Measurements from ENCODE around the gene EEF2K. TPM values are rescaled to one million over a fixed set of nuclear protein-coding genes. Genes with fewer than 3 reads are reported as not detected.
A peak's percentile ranks its signal among the peaks of the same experiment; 100 is the strongest.

The EEF2K gene
- total RNA-seq, result 28.1 TPM
- 2.8 TPM for polyA plus RNA-seq (ENCODE audit: insufficient read depth, low read depth, low replicate concordance)
- long read RNA-seq, donor 1, result 0 reads
- long read RNA-seq, donor 2, result 0 reads
- long read RNA-seq, donor 3, full-length matches to known transcripts, result 1 of 1 reads
- long read RNA-seq, donor 3, partial matches to known transcripts, result 0 of 1 reads
- long read RNA-seq, donor 3, other reads (novel, unspliced or antisense), result 0 of 1 reads
- long read RNA-seq, donor 4, result 0 reads
- long read RNA-seq, donor 5, result 0 reads
- long read RNA-seq, donor 6, result 0 reads
- long read RNA-seq, donor 7, full-length matches to known transcripts, result 2 of 12 reads
- long read RNA-seq, donor 7, partial matches to known transcripts, result 6 of 12 reads
- long read RNA-seq, donor 7, other reads (novel, unspliced or antisense), result 4 of 12 reads
- long read RNA-seq, donor 8, full-length matches to known transcripts, result 1 of 1 reads
- long read RNA-seq, donor 8, partial matches to known transcripts, result 0 of 1 reads
- long read RNA-seq, donor 8, other reads (novel, unspliced or antisense), result 0 of 1 reads
- long read RNA-seq, donor 9, result 0 reads
- long read RNA-seq, donor 10, full-length matches to known transcripts, result 1 of 1 reads
- long read RNA-seq, donor 10, partial matches to known transcripts, result 0 of 1 reads
- long read RNA-seq, donor 10, other reads (novel, unspliced or antisense), result 0 of 1 reads

GRCh38 chr16:22206013-22206841 is at the start of gene EEF2K:
Gene EEF2K (plus strand): TSS chr16:22206278. CDS start chr16:22225730, 19,452 bp downstream.
- peak; percentile 95 to 98 (median 97) for DNase-seq

GRCh38 chr16:22161401-22161800 is 44.7 kb upstream of the EEF2K start:
- Histone ChIP-seq H3K27me3 (ENCODE audit: control insufficient read depth, insufficient read depth, low read length) (peaks cover 5% of the 10 kb centered on the region), H3K4me3 (ENCODE audit: low read length in 3 of 3) (no peak overlapping the region), H3K36me3 (ENCODE audit: control insufficient read depth in 2 of 3, insufficient read depth in 3 of 3, low read length in 3 of 3) (no peaks in the 10 kb centered on the region), H3K9ac (ENCODE audit: low read length in 3 of 3) (no peak overlapping the region), H3K27ac (ENCODE audit: low read depth in 2 of 2, low read length in 2 of 2) (no peak overlapping the region), H3K4me1 (ENCODE audit: control insufficient read depth in 2 of 3, insufficient read depth in 2 of 3, low read depth in 1 of 3, low read length in 3 of 3) (no peaks in the 10 kb centered on the region), H3K9me3 (ENCODE audit: control insufficient read depth in 2 of 3, insufficient read depth in 1 of 3, low read length in 3 of 3) (no peaks in the 10 kb centered on the region)
- no peak for TF ChIP-seq CTCF (IDR thresholded peaks at IDR 0.05; ENCODE audit: borderline replicate concordance, extremely low read depth, insufficient read depth)
- intact Hi-C loops (cut with DNase I), result no loop called here
- no peak for FAIRE-seq
- DNase-seq, result no peak

More at GRCh38 chr16:22206013-22206841, at the start of gene EEF2K:
- H3K4me1 ChIP-seq (ENCODE audit: control insufficient read depth in 2 of 3, insufficient read depth in 2 of 3, low read depth in 1 of 3, low read length in 3 of 3), result peaks cover 0 to 4% (median 3%) of the 10 kb centered on the region in 3 donors
- peak within 1 kb of the TSS; percentile 48 to 65 (median 65) for H3K4me3 ChIP-seq (ENCODE audit: low read length in 3 of 3)
- no peak for FAIRE-seq
- peak within 1 kb of the TSS; percentile 54 to 76 (median 57) for H3K9ac ChIP-seq (ENCODE audit: low read length in 3 of 3)
- no peaks in the 10 kb centered on the region for H3K9me3 ChIP-seq (ENCODE audit: control insufficient read depth in 2 of 3, insufficient read depth in 1 of 3, low read length in 3 of 3)
- peak; percentile 82 for TF ChIP-seq CTCF (IDR thresholded peaks at IDR 0.05; ENCODE audit: borderline replicate concordance, extremely low read depth, insufficient read depth)
- intact Hi-C loops (cut with DNase I), result no loop called here
- peak within 1 kb of the TSS; percentile 77 to 89 for H3K27ac ChIP-seq (ENCODE audit: low read depth in 2 of 2, low read length in 2 of 2)
- no peaks in the 10 kb centered on the region for H3K36me3 ChIP-seq (ENCODE audit: control insufficient read depth in 2 of 3, insufficient read depth in 3 of 3, low read length in 3 of 3)
- no peaks in the 10 kb centered on the region for H3K27me3 ChIP-seq (ENCODE audit: control insufficient read depth, insufficient read depth, low read length)

DNA sequence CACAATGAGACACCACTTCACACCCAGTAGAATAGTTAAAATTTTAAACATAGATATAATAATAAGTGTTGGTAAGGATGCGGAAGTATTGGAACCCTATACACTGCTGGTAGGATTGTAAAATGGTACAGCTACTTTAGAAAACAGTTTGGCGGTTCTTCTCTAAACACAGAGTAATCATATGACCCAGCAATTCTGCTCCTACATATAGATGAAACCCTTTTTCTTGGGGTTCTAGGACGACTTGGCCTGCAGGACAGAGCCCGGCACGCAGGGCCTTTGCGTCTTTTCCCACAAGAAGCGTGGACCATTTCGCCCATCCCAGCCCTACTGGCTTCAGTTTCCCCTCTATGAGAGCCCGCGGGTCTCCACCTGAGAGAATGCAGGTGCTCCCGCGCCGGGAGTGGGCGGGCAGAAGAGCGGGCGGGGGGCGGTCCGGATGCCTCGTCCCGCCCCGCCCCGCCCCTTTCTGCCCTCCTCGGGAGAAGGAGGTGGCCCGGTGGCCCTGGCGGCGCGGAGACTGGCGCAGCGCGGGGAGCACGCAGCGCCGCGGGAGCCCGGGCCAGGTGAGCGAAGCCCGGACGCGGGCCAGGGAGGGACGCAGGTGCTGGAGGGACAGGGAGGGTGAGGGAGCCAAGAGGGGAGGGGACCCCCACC is 44.0 kb upstream of the EEF2K start, which contains the start of gene SDR42E2:
TSS of gene SDR42E2 (plus strand) at position 508 of the 657 bp plus-strand sequence. CDS start 3,077 bp downstream, outside the sequence.
- TF ChIP-seq CTCF (IDR thresholded peaks at IDR 0.05; ENCODE audit: borderline replicate concordance, extremely low read depth, insufficient read depth), result no peak
- H3K9ac ChIP-seq (ENCODE audit: low read length in 3 of 3), result no peak within 1 kb of the TSS
- intact Hi-C loops (cut with DNase I), result no loop called here
- peaks cover 0 to 4% (median 0%) of the 10 kb centered on the region in 3 donors for H3K9me3 ChIP-seq (ENCODE audit: control insufficient read depth in 2 of 3, insufficient read depth in 1 of 3, low read length in 3 of 3)
- no peaks in the 10 kb centered on the region for H3K4me1 ChIP-seq (ENCODE audit: control insufficient read depth in 2 of 3, insufficient read depth in 2 of 3, low read depth in 1 of 3, low read length in 3 of 3)
- H3K27me3 ChIP-seq (ENCODE audit: control insufficient read depth, insufficient read depth, low read length), result peaks cover 5% of the 10 kb centered on the region
- H3K36me3 ChIP-seq (ENCODE audit: control insufficient read depth in 2 of 3, insufficient read depth in 3 of 3, low read length in 3 of 3), result no peaks in the 10 kb centered on the region
- DNase-seq (peak in 4 of 5 donors; percentile 47 to 68 (median 53)), FAIRE-seq (no peak)
- H3K27ac ChIP-seq (ENCODE audit: low read depth in 2 of 2, low read length in 2 of 2), result no peak within 1 kb of the TSS
- H3K4me3 ChIP-seq (ENCODE audit: low read length in 3 of 3), result no peak within 1 kb of the TSS

All from kidney (tissue), 22 donors.